ENCODE data around the gene NTRK2. TPM values are rescaled to one million over a fixed set of nuclear protein-coding genes. Genes with fewer than 3 reads are reported as not detected.

The NTRK2 gene
- total RNA-seq, 6 experiments from 2014 or later = 0.18 to 0.49 (median 0.30) TPM

DNA sequence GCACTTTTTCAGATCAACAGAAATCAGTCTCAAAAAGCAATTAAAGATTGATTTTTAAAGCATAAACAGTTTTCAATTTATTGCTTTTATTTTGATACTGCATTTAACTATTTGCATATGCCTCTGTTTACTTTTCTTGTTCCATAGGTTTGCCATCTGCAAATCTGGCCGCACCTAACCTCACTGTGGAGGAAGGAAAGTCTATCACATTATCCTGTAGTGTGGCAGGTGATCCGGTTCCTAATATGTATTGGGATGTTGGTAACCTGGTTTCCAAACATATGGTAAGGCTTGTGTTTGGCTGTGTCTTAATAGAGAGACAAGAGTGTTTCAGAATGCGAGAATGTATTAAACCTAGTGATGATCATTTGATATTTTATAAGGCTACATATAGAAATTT, 53.9 kb downstream of the NTRK2 start:
- DNase-seq (no peak), ATAC-seq (no peak)
- Histone ChIP-seq H3K4me3 (no peak overlapping the region), H3K4me1 (no peaks in the 10 kb centered on the region), H3K36me3 (no peaks in the 10 kb centered on the region), H3K27ac (no peak overlapping the region), H3K9me3 (no peaks in the 10 kb centered on the region), H3K27me3 (no peaks in the 10 kb centered on the region)
- intact Hi-C loops (cut with DNase I) = no loop called here
- TF ChIP-seq POLR2A (IDR thresholded peaks at IDR 0.05) = no peak
- 49% methylated on average over 3 of the region's 3 CpGs for WGBS (ENCODE audit: insufficient coverage, low coverage, low lambda C conversion rate, missing lambda C conversion rate)

DNA sequence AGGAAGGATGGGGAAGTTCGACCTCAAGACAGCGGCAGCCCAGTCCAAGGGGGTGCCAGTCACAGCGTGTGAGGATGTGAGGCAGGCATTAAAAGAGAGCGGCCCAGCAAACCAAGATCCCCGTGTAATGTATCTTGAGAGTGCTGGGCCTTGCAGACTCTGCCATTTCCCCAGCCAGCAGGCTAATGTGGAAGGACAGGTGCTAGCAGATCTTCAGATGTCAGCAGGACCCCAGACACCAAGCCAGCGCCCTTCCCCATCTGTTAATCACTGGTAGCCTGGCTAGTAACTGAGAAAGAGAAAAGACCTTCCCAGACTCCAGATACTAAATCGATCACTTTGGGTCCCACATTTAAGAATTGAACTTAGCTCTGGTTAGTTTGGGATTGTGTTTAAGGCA, 62.2 kb downstream of the NTRK2 start:
- Histone ChIP-seq H3K36me3 (no peaks in the 10 kb centered on the region), H3K4me1 (no peaks in the 10 kb centered on the region), H3K4me3 (no peak overlapping the region), H3K9me3 (no peaks in the 10 kb centered on the region), H3K27ac (no peak overlapping the region), H3K27me3 (no peaks in the 10 kb centered on the region)
- no peak for DNase-seq
- intact Hi-C loops (cut with DNase I) = no loop called here
- 67% methylated on average over 5 of the region's 7 CpGs for WGBS (ENCODE audit: insufficient coverage, low coverage, low lambda C conversion rate, missing lambda C conversion rate)
- TF ChIP-seq, protein P1, sequence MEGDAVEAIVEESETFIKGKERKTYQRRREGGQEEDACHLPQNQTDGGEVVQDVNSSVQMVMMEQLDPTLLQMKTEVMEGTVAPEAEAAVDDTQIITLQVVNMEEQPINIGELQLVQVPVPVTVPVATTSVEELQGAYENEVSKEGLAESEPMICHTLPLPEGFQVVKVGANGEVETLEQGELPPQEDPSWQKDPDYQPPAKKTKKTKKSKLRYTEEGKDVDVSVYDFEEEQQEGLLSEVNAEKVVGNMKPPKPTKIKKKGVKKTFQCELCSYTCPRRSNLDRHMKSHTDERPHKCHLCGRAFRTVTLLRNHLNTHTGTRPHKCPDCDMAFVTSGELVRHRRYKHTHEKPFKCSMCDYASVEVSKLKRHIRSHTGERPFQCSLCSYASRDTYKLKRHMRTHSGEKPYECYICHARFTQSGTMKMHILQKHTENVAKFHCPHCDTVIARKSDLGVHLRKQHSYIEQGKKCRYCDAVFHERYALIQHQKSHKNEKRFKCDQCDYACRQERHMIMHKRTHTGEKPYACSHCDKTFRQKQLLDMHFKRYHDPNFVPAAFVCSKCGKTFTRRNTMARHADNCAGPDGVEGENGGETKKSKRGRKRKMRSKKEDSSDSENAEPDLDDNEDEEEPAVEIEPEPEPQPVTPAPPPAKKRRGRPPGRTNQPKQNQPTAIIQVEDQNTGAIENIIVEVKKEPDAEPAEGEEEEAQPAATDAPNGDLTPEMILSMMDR (IDR thresholded peaks at IDR 0.05) = no peak
- no peak for TF ChIP-seq POLR2A (IDR thresholded peaks at IDR 0.05)
- no peak for ATAC-seq

DNA sequence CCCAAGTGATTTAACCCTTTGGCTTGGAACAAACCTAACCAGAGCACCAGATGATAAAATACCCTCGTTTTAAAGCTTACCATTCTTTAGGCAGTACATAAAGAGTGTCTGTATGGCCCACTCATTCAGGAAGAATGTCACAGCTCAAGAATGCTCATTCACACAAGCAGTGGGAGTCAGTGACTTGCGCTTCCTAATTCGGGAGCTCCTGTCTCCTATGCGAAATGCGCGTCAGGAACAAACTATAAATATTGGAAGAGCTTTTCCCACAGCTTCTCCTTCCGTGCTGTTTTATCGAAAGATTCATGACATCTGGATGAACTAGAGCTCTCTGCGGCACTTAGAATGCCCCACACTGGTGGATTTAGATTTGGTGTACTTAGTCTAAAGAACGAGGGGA, 66.6 kb downstream of the NTRK2 start:
- no peaks in the 10 kb centered on the region for H3K27me3 ChIP-seq
- no peak for TF ChIP-seq POLR2A (IDR thresholded peaks at IDR 0.05)
- TF ChIP-seq, protein P1 (IDR thresholded peaks at IDR 0.05) = no peak
- no peak overlapping the region for H3K27ac ChIP-seq
- H3K4me1 ChIP-seq = no peaks in the 10 kb centered on the region
- H3K4me3 ChIP-seq = no peak overlapping the region
- ATAC-seq = no peak
- DNase-seq = no peak
- WGBS (ENCODE audit: insufficient coverage, low coverage, low lambda C conversion rate, missing lambda C conversion rate) = 66% methylated on average over 10 of the region's 10 CpGs
- no peaks in the 10 kb centered on the region for H3K36me3 ChIP-seq
- no peaks in the 10 kb centered on the region for H3K9me3 ChIP-seq
- intact Hi-C loops (cut with DNase I) = no loop called here

DNA sequence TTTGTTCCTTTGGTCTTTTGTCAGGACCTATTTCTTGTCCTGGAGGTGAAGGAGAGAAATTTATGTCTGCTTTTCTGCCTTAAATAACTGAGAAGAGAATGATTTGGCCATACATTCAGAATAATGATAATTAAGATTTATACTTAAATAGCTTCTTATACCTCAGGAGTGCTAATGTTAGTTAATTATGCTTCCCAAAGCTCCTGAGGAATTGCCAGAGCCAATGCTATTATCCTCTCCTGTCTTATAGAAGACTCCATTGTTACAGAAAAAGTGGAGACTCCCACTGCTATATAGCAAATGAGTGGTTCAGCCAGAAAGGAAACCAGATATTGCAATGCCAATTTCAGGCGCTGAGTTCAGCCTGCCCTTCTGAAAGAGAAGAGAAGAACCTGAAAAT, 67.0 kb downstream of the NTRK2 start:
- no peaks in the 10 kb centered on the region for H3K4me1 ChIP-seq
- 13% methylated on average over 1 of the region's 1 CpG for WGBS (ENCODE audit: insufficient coverage, low coverage, low lambda C conversion rate, missing lambda C conversion rate)
- ATAC-seq = no peak

DNA sequence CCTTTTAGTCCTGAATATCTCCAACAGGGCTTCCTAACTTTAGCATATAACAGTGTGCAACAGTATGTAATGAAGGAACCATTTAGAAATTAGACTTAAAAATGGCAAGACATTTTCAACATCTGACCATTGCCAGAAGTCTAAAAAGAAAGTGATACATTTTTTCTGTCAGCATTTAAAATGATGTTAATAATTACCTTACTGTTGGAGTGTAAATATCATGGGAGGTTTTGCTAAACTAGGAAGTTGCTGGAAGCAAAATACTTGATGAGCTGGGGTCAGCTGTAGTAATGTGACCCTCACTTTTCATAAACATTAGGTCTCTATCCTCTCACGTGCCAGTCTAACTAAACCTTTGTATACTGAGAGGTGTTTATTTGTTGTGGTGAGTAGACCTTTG, 68.8 kb downstream of the NTRK2 start:
- Histone ChIP-seq H3K9me3 (no peaks in the 10 kb centered on the region), H3K4me3 (no peak overlapping the region), H3K4me1 (no peaks in the 10 kb centered on the region), H3K36me3 (no peaks in the 10 kb centered on the region), H3K27me3 (no peaks in the 10 kb centered on the region), H3K27ac (no peak overlapping the region)
- ATAC-seq (no peak), DNase-seq (no peak)
- no peak for TF ChIP-seq POLR2A (IDR thresholded peaks at IDR 0.05)
- TF ChIP-seq, protein P1 (IDR thresholded peaks at IDR 0.05) = no peak
- intact Hi-C loops (cut with DNase I) = no loop called here
- 47% methylated on average over 1 of the region's 1 CpG for WGBS (ENCODE audit: insufficient coverage, low coverage, low lambda C conversion rate, missing lambda C conversion rate)

More for the DNA sequence above, 67.0 kb downstream of the NTRK2 start:
- Histone ChIP-seq H3K27ac (no peak overlapping the region), H3K4me3 (no peak overlapping the region), H3K27me3 (no peaks in the 10 kb centered on the region), H3K36me3 (no peaks in the 10 kb centered on the region), H3K9me3 (no peaks in the 10 kb centered on the region)
- intact Hi-C loops (cut with DNase I) = no loop called here
- no peak for DNase-seq
- TF ChIP-seq POLR2A (IDR thresholded peaks at IDR 0.05) = no peak
- TF ChIP-seq, protein P1 (IDR thresholded peaks at IDR 0.05) = no peak
